Astrocyte of the cerebellum (primary cell): ENCODE measurements around the gene ARL5A.

Experiments used
- DNase-seq: peaks from one replicate; pipeline ENCODE4 v3.0.0-alpha.2; 2011; ENCODE audit warnings: low read depth
- H3K4me3 ChIP-seq: 2 replicates; pipeline ENCODE4 v1.5.1; 2011; ENCODE audit warnings: mild to moderate bottlenecking, low read depth, low read length, moderate library complexity
- in situ Hi-C: cut with HindIII; loops from 2 replicates; pipeline ENCODE4 v1.10.0; 2017; ENCODE audit warnings: low sequenced_read_pairs
- TF ChIP-seq, protein P1 (sequence below): IDR thresholded peaks from 2 replicates; pipeline ENCODE4 v1.5.1; 2012; ENCODE audit warnings: low read length, low read depth, moderate library complexity, mild to moderate bottlenecking; ENCODE audit errors: missing control alignments

The ARL5A gene

DNA sequence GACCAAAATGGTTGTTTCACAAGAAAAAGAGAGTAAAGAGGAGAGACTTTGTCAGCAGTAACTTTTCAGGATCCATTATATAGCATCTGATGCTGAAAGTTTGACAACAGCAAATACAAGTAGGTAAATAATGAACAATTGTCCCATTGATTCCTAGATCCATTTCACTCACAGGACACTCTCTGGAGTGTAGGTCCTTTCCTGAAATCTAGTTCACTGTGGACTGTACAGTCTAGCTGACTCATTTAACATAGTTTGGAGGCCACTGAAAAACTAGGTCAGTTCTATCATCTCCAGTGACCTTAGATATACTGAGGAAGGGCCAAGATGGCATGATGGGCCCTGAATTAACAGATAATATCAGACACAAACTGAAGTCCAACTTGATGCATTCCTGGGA lies 74.7 kb downstream of the ARL5A start:
- H3K4me3 ChIP-seq = no peak overlapping the region
- no peak for DNase-seq
- in situ Hi-C loops = no loop called here
- TF ChIP-seq, protein P1, sequence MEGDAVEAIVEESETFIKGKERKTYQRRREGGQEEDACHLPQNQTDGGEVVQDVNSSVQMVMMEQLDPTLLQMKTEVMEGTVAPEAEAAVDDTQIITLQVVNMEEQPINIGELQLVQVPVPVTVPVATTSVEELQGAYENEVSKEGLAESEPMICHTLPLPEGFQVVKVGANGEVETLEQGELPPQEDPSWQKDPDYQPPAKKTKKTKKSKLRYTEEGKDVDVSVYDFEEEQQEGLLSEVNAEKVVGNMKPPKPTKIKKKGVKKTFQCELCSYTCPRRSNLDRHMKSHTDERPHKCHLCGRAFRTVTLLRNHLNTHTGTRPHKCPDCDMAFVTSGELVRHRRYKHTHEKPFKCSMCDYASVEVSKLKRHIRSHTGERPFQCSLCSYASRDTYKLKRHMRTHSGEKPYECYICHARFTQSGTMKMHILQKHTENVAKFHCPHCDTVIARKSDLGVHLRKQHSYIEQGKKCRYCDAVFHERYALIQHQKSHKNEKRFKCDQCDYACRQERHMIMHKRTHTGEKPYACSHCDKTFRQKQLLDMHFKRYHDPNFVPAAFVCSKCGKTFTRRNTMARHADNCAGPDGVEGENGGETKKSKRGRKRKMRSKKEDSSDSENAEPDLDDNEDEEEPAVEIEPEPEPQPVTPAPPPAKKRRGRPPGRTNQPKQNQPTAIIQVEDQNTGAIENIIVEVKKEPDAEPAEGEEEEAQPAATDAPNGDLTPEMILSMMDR = no peak
